Lung (tissue), 12 donors: ENCODE measurements around the gene CH25H. TPM values are rescaled to one million over a fixed set of nuclear protein-coding genes. Genes with fewer than 3 reads are reported as not detected.

Source experiments
- ATAC-seq: fragments of 200-7000 bp; cut with Tn5 transposase; one replicate; pipeline ENCODE4 v1.9.1; 2020; ENCODE audit warnings: moderate number of reproducible peaks; ENCODE audit not compliant: insufficient read depth, low FRiP score
- DNase-seq, 3 donors: peaks; one replicate each; pipeline ENCODE4 v3.0.0-alpha.2; 2013 to 2017
- H3K27ac ChIP-seq, 2 donors: one replicate each; pipeline ENCODE4 v1.5.1; 2013; ENCODE audit warnings: mild to moderate bottlenecking in 2 of 2, moderate library complexity in 2 of 2, control low read depth in 1 of 2, inconsistent platforms in 1 of 2, low read depth in 1 of 2, low read length in 1 of 2
- H3K27me3 ChIP-seq, 3 donors: one replicate each; pipeline ENCODE4 v1.5.1; 2013; ENCODE audit warnings: low read length in 2 of 3; ENCODE audit not compliant: control insufficient read depth in 3 of 3, insufficient read depth in 3 of 3
- H3K36me3 ChIP-seq, 4 donors: one replicate each; pipeline ENCODE4 v1.5.1; 2013; ENCODE audit warnings: low read length in 4 of 4, mild to moderate bottlenecking in 1 of 4, moderate library complexity in 1 of 4; ENCODE audit not compliant: control insufficient read depth in 4 of 4, insufficient read depth in 4 of 4
- H3K4me1 ChIP-seq, 5 donors: one replicate each; pipeline ENCODE4 v1.5.1; 2013; ENCODE audit warnings: low read length in 5 of 5, mild to moderate bottlenecking in 2 of 5, moderate library complexity in 1 of 5; ENCODE audit not compliant: control insufficient read depth in 5 of 5, insufficient read depth in 5 of 5
- H3K4me3 ChIP-seq: one replicate; pipeline ENCODE4 v1.5.1; 2013; ENCODE audit warnings: mild to moderate bottlenecking, control low read depth, moderate library complexity
- H3K9ac ChIP-seq, 2 donors: one replicate each; pipeline ENCODE4 v1.5.1; 2013; ENCODE audit warnings: low read length in 2 of 2, control low read depth in 1 of 2; ENCODE audit not compliant: insufficient read depth in 1 of 2
- H3K9me3 ChIP-seq, 4 donors: one replicate each; pipeline ENCODE4 v1.5.1; 2013; ENCODE audit warnings: low read length in 3 of 4, mild to moderate bottlenecking in 1 of 4, moderate library complexity in 1 of 4; ENCODE audit not compliant: control insufficient read depth in 4 of 4, insufficient read depth in 3 of 4
- WGBS, 2 donors: extraction: QIAGEN DNeasy Blood & Tissue Kit; methylation state at CpG; one replicate each; pipeline ENCODE4 v1.1.7; 2013; 5-methylcytosine and 5-hydroxymethylcytosine counted together
- polyA plus RNA-seq, 2 donors: library from polyadenylated mRNA; stranded (reverse); fragments of 200-250 nt; gene quantifications; one replicate each; pipeline ENCODE4 v1.2.1, GENCODE V29; 2013
- total RNA-seq, 2 donors: library from RNA; depleted of rRNA in 1 of 2; stranded (reverse); fragments of >200 nt in 1 of 2; gene quantifications; one replicate each; pipeline ENCODE4 v1.2.1, GENCODE V29; 2014 to 2021
- TF ChIP-seq, protein P1 (sequence below): IDR thresholded peaks from 2 replicates; pipeline ENCODE4 v1.5.1; 2012; ENCODE audit warnings: mild to moderate bottlenecking; ENCODE audit errors: control extremely low read depth, extremely low read depth
- donor health status: control.
- donor health status: control.
- donor health status: Bipolar disorder and iron deficiency.
- donor health status: healthy.
- donor health status: DM: yes; HTN: yes; CAD: no.

Gene CH25H
- total and polyA plus RNA-seq, 4 donors = 1.2 to 25.2 (median 3.7) TPM

DNA sequence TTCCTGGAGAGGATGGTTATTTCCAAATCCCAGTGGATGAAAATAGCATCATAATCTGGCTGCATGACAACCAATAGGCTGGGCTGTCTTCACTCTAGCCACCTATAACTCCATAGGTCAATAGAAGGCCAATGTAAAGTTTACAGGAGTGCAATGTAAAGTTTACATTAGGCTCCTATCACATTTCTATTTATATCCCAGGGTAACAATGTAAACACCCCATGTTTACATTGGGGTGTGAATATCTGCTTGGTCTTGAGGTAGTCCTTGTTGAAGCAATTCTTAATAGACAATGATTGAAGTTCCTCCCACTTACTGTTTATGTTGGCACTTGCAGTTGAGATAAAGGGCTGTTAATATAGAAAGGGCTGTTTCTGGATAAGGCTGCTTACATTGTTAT is 21.5 kb downstream of the CH25H start:
- H3K9ac ChIP-seq = no peak overlapping the region
- H3K36me3 ChIP-seq = no peaks in the 10 kb centered on the region
- no peaks in the 10 kb centered on the region for H3K27me3 ChIP-seq
- H3K9me3 ChIP-seq = peaks cover 0 to 3% (median 0%) of the 10 kb centered on the region in 4 donors
- DNase-seq (peak in 2 of 3 donors; percentile 37 to 40), ATAC-seq (no peak)
- H3K4me1 ChIP-seq = no peaks in the 10 kb centered on the region
- no peak overlapping the region for H3K4me3 ChIP-seq
- H3K27ac ChIP-seq = no peak overlapping the region
- TF ChIP-seq, protein P1, sequence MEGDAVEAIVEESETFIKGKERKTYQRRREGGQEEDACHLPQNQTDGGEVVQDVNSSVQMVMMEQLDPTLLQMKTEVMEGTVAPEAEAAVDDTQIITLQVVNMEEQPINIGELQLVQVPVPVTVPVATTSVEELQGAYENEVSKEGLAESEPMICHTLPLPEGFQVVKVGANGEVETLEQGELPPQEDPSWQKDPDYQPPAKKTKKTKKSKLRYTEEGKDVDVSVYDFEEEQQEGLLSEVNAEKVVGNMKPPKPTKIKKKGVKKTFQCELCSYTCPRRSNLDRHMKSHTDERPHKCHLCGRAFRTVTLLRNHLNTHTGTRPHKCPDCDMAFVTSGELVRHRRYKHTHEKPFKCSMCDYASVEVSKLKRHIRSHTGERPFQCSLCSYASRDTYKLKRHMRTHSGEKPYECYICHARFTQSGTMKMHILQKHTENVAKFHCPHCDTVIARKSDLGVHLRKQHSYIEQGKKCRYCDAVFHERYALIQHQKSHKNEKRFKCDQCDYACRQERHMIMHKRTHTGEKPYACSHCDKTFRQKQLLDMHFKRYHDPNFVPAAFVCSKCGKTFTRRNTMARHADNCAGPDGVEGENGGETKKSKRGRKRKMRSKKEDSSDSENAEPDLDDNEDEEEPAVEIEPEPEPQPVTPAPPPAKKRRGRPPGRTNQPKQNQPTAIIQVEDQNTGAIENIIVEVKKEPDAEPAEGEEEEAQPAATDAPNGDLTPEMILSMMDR = no peak

DNA sequence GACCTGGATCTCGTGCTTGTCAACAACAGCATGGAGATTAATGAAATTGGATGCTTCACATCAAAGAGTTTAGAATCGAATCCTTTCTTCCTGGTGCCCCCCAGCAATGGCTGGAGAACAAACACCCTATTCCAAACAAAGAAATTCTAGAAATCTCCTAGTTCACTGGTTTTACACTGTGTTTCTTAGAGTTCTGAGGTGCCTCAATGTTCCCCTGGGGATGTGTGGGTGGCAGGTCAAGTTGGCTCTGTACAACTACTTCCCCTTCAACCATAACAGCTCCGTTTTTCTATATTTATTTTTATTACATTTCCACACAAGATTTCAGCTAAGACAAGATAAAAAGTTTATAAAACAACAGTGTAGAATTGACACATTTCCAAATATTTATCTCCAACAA is 22.5 kb downstream of the CH25H start:
- H3K9ac ChIP-seq = no peak overlapping the region
- H3K27ac ChIP-seq = no peak overlapping the region
- ATAC-seq (no peak), DNase-seq (no peak)
- TF ChIP-seq, protein P1 = no peak
- H3K9me3 ChIP-seq = peaks cover 0 to 3% (median 0%) of the 10 kb centered on the region in 4 donors
- H3K36me3 ChIP-seq = no peaks in the 10 kb centered on the region
- no peaks in the 10 kb centered on the region for H3K27me3 ChIP-seq
- 71 to 76% methylated on average over 3 of the region's 3 CpGs for WGBS, 2 donors
- no peaks in the 10 kb centered on the region for H3K4me1 ChIP-seq
- H3K4me3 ChIP-seq = no peak overlapping the region

DNA sequence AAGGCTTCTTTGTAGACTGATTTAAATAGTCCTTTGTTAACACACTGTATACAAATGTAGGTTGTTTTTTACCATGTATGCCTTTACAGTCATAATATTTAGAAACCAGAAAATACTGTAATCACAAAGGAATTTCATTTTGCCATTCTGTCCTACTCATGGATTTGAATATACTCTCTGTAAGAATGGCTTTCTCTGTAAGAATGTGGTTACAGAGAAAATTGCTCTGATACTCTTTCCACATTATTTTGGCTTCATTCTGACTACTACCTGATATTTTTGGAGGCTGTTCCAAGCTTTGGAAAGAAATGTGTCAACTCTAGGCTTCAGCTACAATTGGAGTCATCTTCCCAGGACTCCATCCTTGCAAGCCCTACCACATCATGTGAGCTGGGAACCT is 23.5 kb downstream of the CH25H start:
- Histone ChIP-seq H3K36me3 (no peaks in the 10 kb centered on the region), H3K27me3 (no peaks in the 10 kb centered on the region), H3K9ac (no peak overlapping the region), H3K9me3 (peaks cover 0 to 2% (median 0%) of the 10 kb centered on the region in 4 donors), H3K27ac (no peak overlapping the region), H3K4me3 (no peak overlapping the region), H3K4me1 (no peaks in the 10 kb centered on the region)
- TF ChIP-seq, protein P1 = no peak
- DNase-seq = no peak
- ATAC-seq = no peak

DNA sequence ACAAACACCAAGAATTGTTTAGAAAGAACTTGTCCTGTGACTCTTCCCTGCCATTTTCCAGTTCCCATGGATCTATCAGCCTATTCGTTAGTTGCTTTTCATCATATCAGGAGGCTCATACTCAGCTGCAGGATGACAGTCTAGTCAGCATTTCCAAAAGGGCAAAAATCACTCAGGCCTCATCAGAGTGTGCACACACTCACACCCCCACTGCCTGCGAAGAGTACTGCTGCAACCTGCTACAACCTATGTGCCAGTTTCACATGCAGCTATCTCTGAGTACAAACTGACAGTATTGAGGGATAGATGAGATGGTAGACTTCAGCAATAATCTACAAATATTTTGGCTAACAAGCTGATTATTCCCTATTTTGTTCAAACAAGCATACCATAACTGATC is 24.2 kb downstream of the CH25H start:
- Histone ChIP-seq H3K36me3 (no peaks in the 10 kb centered on the region), H3K4me3 (no peak overlapping the region), H3K9ac (no peak overlapping the region), H3K4me1 (no peaks in the 10 kb centered on the region), H3K9me3 (peaks cover 0 to 2% (median 0%) of the 10 kb centered on the region in 4 donors), H3K27ac (no peak overlapping the region), H3K27me3 (no peaks in the 10 kb centered on the region)
- TF ChIP-seq, protein P1 = no peak
- no peak for DNase-seq
- 86 to 96% methylated on average over 2 of the region's 2 CpGs for WGBS, 2 donors
- ATAC-seq = no peak
